SK-N-SH treated with all-trans-retinoic acid at 6 μM for 48 hours (cell line): ENCODE data around the gene LMCD1.

Source experiments
- ATAC-seq: fragments of 200-7000 bp; cut with Tn5 transposase; 3 replicates; pipeline ENCODE4 v1.9.1; 2020; ENCODE audit warnings: mild to moderate bottlenecking, moderate library complexity
- ARNTL ChIP-seq: fragments of 450-650 bp; formaldehyde crosslinking; IDR thresholded peaks from 2 replicates; pipeline ENCODE4 v1.5.0; 2020; ENCODE audit warnings: low read depth, mild to moderate bottlenecking, moderate library complexity, borderline replicate concordance
- BACH2 ChIP-seq: fragments of 250-450 bp; sonication (Bioruptor Pico); IDR thresholded peaks from 2 replicates; pipeline ENCODE4 v1.9.0; 2021; ENCODE audit warnings: mild to moderate bottlenecking, borderline replicate concordance
- CSDC2 ChIP-seq: fragments of 250-450 bp; sonication (Bioruptor Pico); IDR thresholded peaks from 2 replicates; pipeline ENCODE4 v1.5.0; 2020; ENCODE audit warnings: mild to moderate bottlenecking, moderate library complexity
- CSRNP3 ChIP-seq: fragments of 250-450 bp; sonication (Bioruptor Pico); IDR thresholded peaks from 2 replicates; pipeline ENCODE4 v1.5.1; 2021; ENCODE audit warnings: mild to moderate bottlenecking, moderate library complexity
- ESRRG ChIP-seq: fragments of 250-450 bp; sonication (Bioruptor Pico); IDR thresholded peaks from 2 replicates; pipeline ENCODE4 v1.6.1; 2021; ENCODE audit warnings: mild to moderate bottlenecking
- GLIS3 ChIP-seq: fragments of 250-450 bp; sonication (Bioruptor Pico); IDR thresholded peaks from 2 replicates; pipeline ENCODE4 v1.5.0; 2020; ENCODE audit warnings: mild to moderate bottlenecking, moderate library complexity
- ISL1 ChIP-seq: fragments of 250-450 bp; sonication (Bioruptor Pico); IDR thresholded peaks from 2 replicates; pipeline ENCODE4 v2.1.2; 2022; ENCODE audit warnings: mild to moderate bottlenecking, moderate library complexity
- OSR1 ChIP-seq: fragments of 250-450 bp; sonication (Bioruptor Pico); IDR thresholded peaks from 2 replicates; pipeline ENCODE4 v1.8.0; 2022; ENCODE audit warnings: moderate library complexity, mild to moderate bottlenecking, inconsistent platforms
- PPARA ChIP-seq: fragments of 250-450 bp; sonication (Bioruptor Pico); IDR thresholded peaks from 2 replicates; pipeline ENCODE4 v1.5.0; 2020; ENCODE audit warnings: mild to moderate bottlenecking, borderline replicate concordance
- RARB ChIP-seq: fragments of 250-450 bp; sonication (Bioruptor Pico); IDR thresholded peaks from 2 replicates; pipeline ENCODE4 v1.8.0; 2021; ENCODE audit warnings: mild to moderate bottlenecking, moderate library complexity
- SNAI2 ChIP-seq: fragments of 250-450 bp; sonication (Bioruptor Pico); IDR thresholded peaks from 2 replicates; pipeline ENCODE4 v1.5.0; 2020; ENCODE audit warnings: mild to moderate bottlenecking, moderate library complexity
- TCF4 ChIP-seq: fragments of 250-450 bp; sonication (Bioruptor Pico); IDR thresholded peaks from 2 replicates; pipeline ENCODE4 v1.8.0; 2021; ENCODE audit warnings: mild to moderate bottlenecking, moderate library complexity, borderline replicate concordance
- TOX ChIP-seq: fragments of 250-450 bp; sonication (Bioruptor Pico); IDR thresholded peaks from 2 replicates; pipeline ENCODE4 v1.8.0; 2021; ENCODE audit warnings: mild to moderate bottlenecking, moderate library complexity, borderline replicate concordance
- ZC3H10 ChIP-seq: fragments of 250-450 bp; sonication (Bioruptor Pico); IDR thresholded peaks from 2 replicates; pipeline ENCODE4 v1.5.1; 2021; ENCODE audit warnings: mild to moderate bottlenecking, moderate library complexity
- ZFP3 ChIP-seq: fragments of 250-450 bp; sonication (Bioruptor Pico); IDR thresholded peaks from 2 replicates; pipeline ENCODE4 v1.5.0; 2020; ENCODE audit warnings: mild to moderate bottlenecking, moderate library complexity
- ZFP30 ChIP-seq: fragments of 450-650 bp; formaldehyde crosslinking; IDR thresholded peaks from 2 replicates; pipeline ENCODE4 v1.5.0; 2022; ENCODE audit warnings: mild to moderate bottlenecking, moderate library complexity
- ZNF565 ChIP-seq: fragments of 450-650 bp; formaldehyde crosslinking; conservative IDR thresholded peaks from 2 replicates; pipeline ENCODE4 v1.5.0; 2020; ENCODE audit warnings: low read depth, mild to moderate bottlenecking, moderate library complexity
- ZNF70 ChIP-seq: fragments of 450-650 bp; formaldehyde crosslinking; IDR thresholded peaks from 2 replicates; pipeline ENCODE4 v1.5.0; 2020; ENCODE audit warnings: mild to moderate bottlenecking, moderate library complexity
- ZNF8 ChIP-seq: fragments of 450-650 bp; formaldehyde crosslinking; IDR thresholded peaks from 2 replicates; pipeline ENCODE4 v1.5.0; 2020; ENCODE audit warnings: mild to moderate bottlenecking, moderate library complexity
- TF ChIP-seq, protein P1 (sequence below): fragments of 250-450 bp; sonication (Bioruptor Pico); IDR thresholded peaks from 2 replicates; pipeline ENCODE4 v1.8.0; 2020; ENCODE audit warnings: mild to moderate bottlenecking, moderate library complexity, borderline replicate concordance
- TF ChIP-seq, protein P2 (sequence below): fragments of 250-450 bp; sonication (Bioruptor Pico); IDR thresholded peaks from 2 replicates; pipeline ENCODE4 v1.8.0; 2021; ENCODE audit warnings: low read depth, mild to moderate bottlenecking, moderate library complexity, borderline replicate concordance
- TF ChIP-seq, protein P3 (sequence below): fragments of 250-450 bp; sonication (Bioruptor Pico); IDR thresholded peaks from 2 replicates; pipeline ENCODE4 v1.5.1; 2020; ENCODE audit warnings: low read depth, mild to moderate bottlenecking, moderate library complexity
- TF ChIP-seq, protein P4 (sequence below): fragments of 250-450 bp; sonication (Bioruptor Pico); IDR thresholded peaks from 2 replicates; pipeline ENCODE4 v1.5.0; 2020; ENCODE audit warnings: mild to moderate bottlenecking, moderate library complexity

The LMCD1 gene

GRCh38 chr3:8550611-8551010 lies 49.0 kb downstream of the LMCD1 start:
- TF ChIP-seq, protein P1, sequence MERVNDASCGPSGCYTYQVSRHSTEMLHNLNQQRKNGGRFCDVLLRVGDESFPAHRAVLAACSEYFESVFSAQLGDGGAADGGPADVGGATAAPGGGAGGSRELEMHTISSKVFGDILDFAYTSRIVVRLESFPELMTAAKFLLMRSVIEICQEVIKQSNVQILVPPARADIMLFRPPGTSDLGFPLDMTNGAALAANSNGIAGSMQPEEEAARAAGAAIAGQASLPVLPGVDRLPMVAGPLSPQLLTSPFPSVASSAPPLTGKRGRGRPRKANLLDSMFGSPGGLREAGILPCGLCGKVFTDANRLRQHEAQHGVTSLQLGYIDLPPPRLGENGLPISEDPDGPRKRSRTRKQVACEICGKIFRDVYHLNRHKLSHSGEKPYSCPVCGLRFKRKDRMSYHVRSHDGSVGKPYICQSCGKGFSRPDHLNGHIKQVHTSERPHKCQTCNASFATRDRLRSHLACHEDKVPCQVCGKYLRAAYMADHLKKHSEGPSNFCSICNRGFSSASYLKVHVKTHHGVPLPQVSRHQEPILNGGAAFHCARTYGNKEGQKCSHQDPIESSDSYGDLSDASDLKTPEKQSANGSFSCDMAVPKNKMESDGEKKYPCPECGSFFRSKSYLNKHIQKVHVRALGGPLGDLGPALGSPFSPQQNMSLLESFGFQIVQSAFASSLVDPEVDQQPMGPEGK (CRISPR knock-in tag): no peak
- ATAC-seq: no peak

DNA sequence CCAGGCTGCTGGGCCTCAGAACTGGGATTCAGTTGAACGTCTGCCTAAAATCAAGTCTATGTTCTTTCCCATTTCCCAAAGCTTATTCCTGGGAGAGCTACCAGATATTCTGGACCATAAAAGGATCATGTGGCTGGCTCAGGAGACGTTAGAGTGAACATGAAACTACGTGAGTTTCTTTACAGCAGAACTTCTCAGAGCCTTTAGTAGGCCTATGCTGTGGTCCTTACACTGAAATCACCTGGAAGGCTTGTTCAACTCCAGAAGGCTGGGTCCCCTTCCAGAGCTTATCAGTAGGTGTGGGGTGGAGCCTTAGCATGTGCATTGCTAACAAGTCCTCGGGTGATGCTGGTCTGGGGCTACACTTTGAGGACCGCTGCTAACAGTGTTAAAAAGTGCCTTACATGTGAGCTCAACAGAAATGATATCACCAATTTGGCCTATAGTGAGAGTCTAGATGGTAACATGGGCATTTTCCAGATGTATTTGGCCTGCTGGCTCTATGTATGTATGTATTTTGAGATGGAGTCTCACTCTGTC lies 50.7 kb downstream of the LMCD1 start:
- TF ChIP-seq RARB (CRISPR knock-in tag) (no peak), OSR1 (CRISPR knock-in tag) (no peak), CSDC2 (CRISPR knock-in tag) (no peak), BACH2 (CRISPR knock-in tag) (no peak), ARNTL (no peak), ZNF70 (CRISPR knock-in tag) (no peak), TOX (CRISPR knock-in tag) (no peak), GLIS3 (no peak), ZNF8 (CRISPR knock-in tag) (no peak), ZFP3 (CRISPR knock-in tag) (no peak), SNAI2 (CRISPR knock-in tag) (no peak), TCF4 (CRISPR knock-in tag) (no peak), ISL1 (CRISPR knock-in tag) (no peak), ESRRG (CRISPR knock-in tag) (no peak), ZNF565 (CRISPR knock-in tag) (no peak)
- TF ChIP-seq, protein P2, sequence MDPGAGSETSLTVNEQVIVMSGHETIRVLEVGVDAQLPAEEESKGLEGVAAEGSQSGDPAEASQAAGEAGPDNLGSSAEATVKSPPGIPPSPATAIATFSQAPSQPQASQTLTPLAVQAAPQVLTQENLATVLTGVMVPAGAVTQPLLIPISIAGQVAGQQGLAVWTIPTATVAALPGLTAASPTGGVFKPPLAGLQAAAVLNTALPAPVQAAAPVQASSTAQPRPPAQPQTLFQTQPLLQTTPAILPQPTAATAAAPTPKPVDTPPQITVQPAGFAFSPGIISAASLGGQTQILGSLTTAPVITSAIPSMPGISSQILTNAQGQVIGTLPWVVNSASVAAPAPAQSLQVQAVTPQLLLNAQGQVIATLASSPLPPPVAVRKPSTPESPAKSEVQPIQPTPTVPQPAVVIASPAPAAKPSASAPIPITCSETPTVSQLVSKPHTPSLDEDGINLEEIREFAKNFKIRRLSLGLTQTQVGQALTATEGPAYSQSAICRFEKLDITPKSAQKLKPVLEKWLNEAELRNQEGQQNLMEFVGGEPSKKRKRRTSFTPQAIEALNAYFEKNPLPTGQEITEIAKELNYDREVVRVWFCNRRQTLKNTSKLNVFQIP (CRISPR knock-in tag): no peak
- TF ChIP-seq, protein P3, sequence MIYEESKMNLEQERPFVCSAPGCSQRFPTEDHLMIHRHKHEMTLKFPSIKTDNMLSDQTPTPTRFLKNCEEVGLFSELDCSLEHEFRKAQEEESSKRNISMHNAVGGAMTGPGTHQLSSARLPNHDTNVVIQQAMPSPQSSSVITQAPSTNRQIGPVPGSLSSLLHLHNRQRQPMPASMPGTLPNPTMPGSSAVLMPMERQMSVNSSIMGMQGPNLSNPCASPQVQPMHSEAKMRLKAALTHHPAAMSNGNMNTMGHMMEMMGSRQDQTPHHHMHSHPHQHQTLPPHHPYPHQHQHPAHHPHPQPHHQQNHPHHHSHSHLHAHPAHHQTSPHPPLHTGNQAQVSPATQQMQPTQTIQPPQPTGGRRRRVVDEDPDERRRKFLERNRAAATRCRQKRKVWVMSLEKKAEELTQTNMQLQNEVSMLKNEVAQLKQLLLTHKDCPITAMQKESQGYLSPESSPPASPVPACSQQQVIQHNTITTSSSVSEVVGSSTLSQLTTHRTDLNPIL: no peak
- ATAC-seq: no peak

DNA sequence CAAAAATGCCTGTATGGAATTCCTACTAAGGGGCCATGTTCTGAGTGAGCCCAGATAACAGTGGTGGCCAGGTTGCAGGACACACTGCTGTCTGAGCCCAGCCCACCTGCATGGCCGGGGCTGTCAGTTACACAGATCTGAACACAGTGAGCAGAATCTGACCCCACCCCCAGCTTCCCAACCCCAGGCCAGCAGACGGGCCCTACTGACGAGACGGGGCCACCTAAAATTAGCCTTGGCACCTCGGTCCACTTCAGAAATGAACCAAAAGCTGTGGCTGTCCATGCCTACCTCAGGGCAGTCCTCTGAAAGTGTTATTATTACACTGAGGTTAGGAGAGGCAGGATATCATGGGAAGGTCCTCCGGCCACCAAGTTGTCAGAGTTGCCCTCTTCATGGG lies 51.8 kb downstream of the LMCD1 start:
- ATAC-seq: no peak

More for the DNA sequence above, 51.8 kb downstream of the LMCD1 start:
- TF ChIP-seq, protein P4, sequence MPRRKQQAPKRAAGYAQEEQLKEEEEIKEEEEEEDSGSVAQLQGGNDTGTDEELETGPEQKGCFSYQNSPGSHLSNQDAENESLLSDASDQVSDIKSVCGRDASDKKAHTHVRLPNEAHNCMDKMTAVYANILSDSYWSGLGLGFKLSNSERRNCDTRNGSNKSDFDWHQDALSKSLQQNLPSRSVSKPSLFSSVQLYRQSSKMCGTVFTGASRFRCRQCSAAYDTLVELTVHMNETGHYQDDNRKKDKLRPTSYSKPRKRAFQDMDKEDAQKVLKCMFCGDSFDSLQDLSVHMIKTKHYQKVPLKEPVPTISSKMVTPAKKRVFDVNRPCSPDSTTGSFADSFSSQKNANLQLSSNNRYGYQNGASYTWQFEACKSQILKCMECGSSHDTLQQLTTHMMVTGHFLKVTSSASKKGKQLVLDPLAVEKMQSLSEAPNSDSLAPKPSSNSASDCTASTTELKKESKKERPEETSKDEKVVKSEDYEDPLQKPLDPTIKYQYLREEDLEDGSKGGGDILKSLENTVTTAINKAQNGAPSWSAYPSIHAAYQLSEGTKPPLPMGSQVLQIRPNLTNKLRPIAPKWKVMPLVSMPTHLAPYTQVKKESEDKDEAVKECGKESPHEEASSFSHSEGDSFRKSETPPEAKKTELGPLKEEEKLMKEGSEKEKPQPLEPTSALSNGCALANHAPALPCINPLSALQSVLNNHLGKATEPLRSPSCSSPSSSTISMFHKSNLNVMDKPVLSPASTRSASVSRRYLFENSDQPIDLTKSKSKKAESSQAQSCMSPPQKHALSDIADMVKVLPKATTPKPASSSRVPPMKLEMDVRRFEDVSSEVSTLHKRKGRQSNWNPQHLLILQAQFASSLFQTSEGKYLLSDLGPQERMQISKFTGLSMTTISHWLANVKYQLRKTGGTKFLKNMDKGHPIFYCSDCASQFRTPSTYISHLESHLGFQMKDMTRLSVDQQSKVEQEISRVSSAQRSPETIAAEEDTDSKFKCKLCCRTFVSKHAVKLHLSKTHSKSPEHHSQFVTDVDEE (CRISPR knock-in tag): no peak
- no peak for TF ChIP-seq CSDC2 (CRISPR knock-in tag)
- TF ChIP-seq CSRNP3 (CRISPR knock-in tag): no peak
- no peak for TF ChIP-seq PPARA (CRISPR knock-in tag)
- TF ChIP-seq ZNF565 (CRISPR knock-in tag): no peak
- TF ChIP-seq BACH2 (CRISPR knock-in tag): no peak
- TF ChIP-seq TCF4 (CRISPR knock-in tag): no peak
- TF ChIP-seq ZC3H10 (CRISPR knock-in tag): no peak
- TF ChIP-seq, protein P2 (CRISPR knock-in tag): no peak
- no peak for TF ChIP-seq SNAI2 (CRISPR knock-in tag)
- TF ChIP-seq TOX (CRISPR knock-in tag): no peak
- TF ChIP-seq, protein P3: no peak
- TF ChIP-seq ZFP30 (CRISPR knock-in tag): no peak
- no peak for TF ChIP-seq ESRRG (CRISPR knock-in tag)
- TF ChIP-seq, protein P1 (CRISPR knock-in tag): no peak
